Stimulated activated CD4-positive, alpha-beta T cell treated with anti-CD3 and anti-CD28 coated beads, TNF-alpha, amount 100 ng/mL, for 48 hours (primary cell): ENCODE measurements around the gene MSANTD1.
A peak's percentile ranks its signal among the peaks of the same experiment; 100 is the strongest.
"Not testable (repeated sequence)": the region's sequence is repeated elsewhere in the genome, so short reads cannot be mapped to it uniquely, and the experiment has no call there.

Experiments
- DNase-seq, 3 donors: peaks; one replicate each; pipeline ENCODE4 v3.0.0-alpha.2; 2020; ENCODE audit warnings: low read depth in 3 of 3

MSANTD1 gene

GRCh38 chr4:3288571-3289094, 39.7 kb downstream of the MSANTD1 start:
- no peak for DNase-seq

- no peak for DNase-seq
These were observed 41.5 kb downstream of the MSANTD1 start for GRCh38 chr4:3290476-3290875.

GRCh38 chr4:3290889-3291321, 41.9 kb downstream of the MSANTD1 start:
- no peak for DNase-seq

GRCh38 chr4:3291411-3291968, 42.5 kb downstream of the MSANTD1 start:
- no peak for DNase-seq

DNA sequence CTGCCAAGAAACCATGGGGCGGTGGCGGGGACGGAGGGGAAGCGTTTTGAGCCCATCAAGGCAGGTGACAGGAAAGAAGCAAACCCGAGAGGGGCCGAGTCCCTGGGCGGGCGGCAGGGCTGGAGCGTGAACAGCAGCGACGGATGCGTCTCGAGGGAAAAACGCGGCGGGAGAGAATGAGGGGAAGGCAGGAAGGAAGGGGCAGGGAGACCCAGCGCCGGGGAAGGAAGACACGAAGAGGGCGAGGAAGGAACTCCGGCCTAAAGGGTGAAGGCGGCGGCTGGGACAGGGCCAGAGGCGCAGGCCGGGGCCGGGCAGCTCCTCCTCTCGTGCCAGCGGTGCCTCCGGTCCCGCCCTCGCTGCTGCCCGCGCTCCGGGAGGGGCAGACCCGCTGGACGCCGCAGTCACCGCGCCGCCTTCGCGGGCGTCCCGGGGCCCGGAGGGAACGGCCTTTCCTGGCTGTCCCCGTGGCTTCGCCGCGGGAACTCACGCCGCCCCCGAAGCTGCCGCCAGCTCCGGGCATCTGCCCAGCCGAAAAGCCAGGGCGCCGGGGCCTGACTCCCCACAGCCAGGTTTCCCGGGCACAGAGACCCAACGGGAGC, 43.1 kb downstream of the MSANTD1 start:
- DNase-seq: no peak

- DNase-seq: peak; percentile 82 to 90 (median 87)
These were observed 43.8 kb downstream of the MSANTD1 start, which contains the start of gene RGS12 for GRCh38 chr4:3292571-3293400. Gene RGS12 (plus strand): TSS chr4:3293021. CDS start chr4:3316171, 23,150 bp downstream.

DNA sequence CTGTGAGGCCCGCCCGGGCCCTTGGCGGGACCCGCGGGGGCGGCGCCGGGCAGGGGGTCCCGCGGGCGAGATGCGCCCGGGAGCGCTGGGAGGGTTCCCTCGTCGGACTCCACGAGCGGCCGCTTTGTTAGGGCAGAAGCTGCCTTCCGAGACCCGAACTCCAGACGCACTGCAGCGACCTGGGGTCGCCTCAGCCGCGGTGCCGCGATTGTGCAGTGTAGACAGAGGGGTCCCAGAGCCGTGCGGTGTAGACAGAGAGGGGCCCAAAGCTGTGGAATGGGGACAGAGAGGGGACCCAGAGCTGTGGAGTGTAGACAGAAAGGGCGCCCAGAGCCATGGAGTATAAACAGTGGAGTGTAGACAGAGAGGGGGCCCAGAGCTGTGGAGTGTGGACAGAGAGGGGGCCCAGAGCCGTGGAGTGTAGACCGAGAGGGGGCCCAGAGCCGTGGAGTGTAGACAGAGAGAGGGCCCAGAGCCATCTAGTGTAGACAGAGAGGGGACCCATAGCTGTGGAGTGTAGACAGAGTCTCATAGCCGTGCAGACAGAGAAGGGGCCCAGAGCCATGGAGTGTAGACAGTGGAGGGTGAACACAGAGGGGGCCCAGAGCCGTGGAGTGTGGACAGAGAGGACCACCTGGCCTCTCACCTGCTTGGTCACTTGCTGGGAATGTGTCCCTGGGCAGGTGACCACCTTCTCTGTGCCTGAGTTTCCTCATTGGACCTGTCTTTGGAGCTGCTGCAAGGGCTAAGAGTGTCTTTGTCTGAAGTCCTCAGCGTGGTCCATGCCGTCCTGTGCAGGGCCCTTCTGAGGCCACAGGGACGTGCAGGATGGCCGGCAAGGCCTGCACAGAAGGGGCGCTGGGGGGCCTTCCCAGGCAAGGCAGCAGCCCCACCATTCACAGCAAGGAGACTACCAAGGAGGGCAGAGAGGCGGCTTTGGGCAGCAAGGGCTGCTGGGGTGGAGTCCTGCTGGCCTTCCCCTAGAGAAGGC, 44.7 kb downstream of the MSANTD1 start:
- DNase-seq: no peak

GRCh38 chr4:3294401-3295241, 45.7 kb downstream of the MSANTD1 start:
- DNase-seq: no peak

DNA sequence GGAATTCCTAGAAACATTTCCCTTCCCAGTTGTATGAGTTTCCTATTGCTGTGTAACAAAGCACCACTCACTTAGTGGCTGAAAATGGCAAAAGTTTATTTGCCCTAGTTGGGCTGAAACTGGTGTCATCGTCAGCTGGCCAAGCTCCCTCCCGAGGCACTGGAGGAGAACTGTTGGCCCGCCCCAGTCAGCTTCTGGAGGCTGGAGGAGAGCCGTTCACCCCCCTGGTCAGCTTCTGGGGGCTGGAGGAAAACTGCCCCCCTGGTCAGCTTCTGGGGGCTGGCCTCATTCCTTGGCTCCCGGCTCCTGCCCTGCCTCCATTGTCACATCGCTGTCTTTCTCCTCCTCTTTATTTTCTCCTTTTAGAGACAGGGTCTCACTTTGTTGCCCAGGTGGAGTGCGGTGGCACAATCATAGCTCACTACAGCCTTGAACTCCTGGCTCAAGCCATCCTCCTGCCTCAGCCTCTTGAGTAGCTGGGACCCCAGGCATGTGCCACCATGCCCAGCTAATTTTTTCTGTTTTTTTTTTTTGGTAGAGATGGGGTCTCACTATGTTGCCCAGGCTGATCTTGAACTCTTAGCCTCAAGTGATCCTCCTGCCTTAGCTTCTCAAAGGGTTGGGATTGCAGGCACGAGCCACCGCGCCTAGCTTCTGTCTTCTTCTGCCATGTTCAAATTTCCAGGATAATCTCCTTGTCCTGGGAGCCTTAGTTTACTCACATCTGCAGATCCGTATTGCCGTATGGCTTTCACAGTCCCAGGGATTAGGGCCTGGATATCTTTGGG, 47.1 kb downstream of the MSANTD1 start:
- no peak for DNase-seq

DNA sequence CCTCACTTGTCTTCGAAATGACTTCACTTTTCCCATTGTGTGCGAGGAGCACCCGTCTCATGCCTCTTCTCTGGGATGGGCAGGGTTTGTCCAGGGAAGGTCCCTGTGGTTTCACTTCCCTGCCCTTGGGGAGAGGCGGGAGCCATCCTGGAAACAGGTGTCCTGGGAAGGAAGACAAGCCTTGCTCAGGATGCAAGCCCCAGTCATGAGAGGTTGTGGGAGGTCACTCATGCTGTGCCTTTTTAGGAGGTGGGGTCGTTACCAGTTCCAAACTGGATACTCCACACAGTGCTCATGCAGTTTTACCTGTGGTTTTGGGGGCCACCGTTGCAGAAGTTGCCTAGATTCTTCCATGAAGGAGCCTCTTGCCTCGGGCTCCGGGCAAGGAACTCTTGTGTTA, 47.7 kb downstream of the MSANTD1 start:
- DNase-seq: no peak

- DNase-seq: no peak
These were observed 48.3 kb downstream of the MSANTD1 start for GRCh38 chr4:3297066-3297859.

DNA sequence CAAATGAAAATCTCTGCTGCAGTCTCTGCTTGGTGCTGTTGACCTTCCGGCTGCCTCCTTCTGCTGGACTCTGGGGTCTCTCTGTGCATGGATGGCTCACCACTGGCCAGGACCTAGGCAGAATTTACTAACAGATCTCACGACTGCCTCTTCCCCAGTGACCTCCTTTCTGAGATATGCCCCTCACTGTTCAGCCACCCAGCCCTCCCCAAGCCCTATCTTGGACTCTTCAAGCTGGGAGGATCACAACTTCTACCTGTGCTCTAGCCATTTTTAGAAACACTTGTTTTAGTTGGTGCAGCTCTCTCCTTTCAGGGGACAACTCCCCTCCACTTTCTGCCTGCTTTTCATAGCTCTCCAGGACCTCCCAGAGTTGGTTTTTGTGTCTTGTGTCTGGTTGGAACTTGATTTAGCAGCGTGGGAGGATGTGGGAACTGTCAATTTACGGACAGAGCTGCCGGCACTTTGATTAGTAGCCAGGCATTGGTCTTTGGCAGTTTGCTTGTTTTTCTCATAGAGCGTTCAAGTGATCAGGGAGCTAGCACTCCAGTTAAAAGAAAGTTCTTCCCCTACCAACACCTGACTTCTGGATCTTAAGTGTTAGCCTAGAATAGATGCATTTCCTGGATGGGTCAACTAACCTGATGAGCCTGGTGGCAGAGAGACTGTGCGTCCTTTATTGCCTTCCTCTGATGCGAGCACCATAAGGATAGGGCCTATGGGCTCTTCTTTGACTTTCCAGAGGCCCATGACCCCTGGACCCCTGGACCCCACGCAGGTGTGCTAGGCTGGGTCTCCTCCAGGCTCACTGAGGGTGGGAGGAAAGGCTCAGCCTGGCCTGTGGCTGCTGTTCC, 50.4 kb downstream of the MSANTD1 start:
- DNase-seq: no peak

- no peak for DNase-seq
These were observed 51.2 kb downstream of the MSANTD1 start for GRCh38 chr4:3299976-3300671.

DNA sequence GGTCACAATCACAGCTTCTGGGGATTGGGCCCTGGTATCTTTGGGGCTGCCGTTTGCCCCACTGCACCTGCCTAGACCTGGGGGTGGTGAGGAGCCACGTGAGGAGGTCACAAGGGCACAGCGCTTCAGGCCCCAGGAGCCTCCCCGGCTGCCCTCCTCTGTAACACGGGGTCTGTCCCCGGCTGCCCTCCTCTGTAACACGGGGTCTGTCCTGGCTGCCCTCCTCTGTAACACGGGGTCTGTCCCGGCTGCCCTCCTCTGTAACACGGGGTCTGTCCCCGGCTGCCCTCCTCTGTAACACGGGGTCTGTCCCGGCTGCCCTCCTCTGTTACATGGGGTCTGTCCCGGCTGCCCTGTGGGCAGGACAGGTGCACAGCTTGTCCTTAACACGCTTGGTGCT, 51.9 kb downstream of the MSANTD1 start:
- not testable (repeated sequence) for DNase-seq

GRCh38 chr4:3301450-3302172, 52.7 kb downstream of the MSANTD1 start:
- DNase-seq: no peak

- DNase-seq: peak in 2 of 3 donors; percentile 51 to 54
These were observed 53.3 kb downstream of the MSANTD1 start for GRCh38 chr4:3302173-3302785.
